PC-3 (cell line): ENCODE measurements around the gene CAMK1D.

ENCODE experiments used
- EZH2phosphoT487 ChIP-seq: fragments of 300-600 bp; sonication (generic); IDR thresholded peaks from 2 replicates; pipeline ENCODE4 v1.6.1; 2018; ENCODE audit warnings: mild to moderate bottlenecking, antibody characterized with exemption, low read length, borderline replicate concordance
- TF ChIP-seq, protein P1 (sequence below): fragments of 300-600 bp; sonication (generic); conservative IDR thresholded peaks from 2 replicates; pipeline ENCODE4 v1.5.1; 2017; ENCODE audit warnings: antibody characterized with exemption, low read depth, mild to moderate bottlenecking, low read length

DNA sequence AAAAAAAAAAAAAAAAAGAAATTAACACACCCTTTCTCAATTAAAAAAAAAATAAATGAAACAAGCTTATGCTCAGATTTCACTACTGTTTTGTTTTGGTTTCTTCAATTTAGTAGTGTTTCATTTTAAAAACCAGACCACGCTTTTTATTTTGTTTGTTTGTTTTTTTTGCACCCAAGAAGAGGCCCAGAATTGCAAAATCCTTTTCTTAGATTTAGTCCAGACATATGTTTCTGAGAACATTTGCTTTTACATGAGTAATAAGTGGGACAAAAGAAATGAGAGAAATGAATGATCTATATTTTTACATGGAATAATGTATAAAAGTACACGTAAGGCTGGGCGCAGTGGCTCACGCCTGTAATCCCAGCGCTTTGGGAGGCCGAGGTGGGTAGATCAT, 34.5 kb upstream of the CAMK1D start:
- TF ChIP-seq, protein P1, sequence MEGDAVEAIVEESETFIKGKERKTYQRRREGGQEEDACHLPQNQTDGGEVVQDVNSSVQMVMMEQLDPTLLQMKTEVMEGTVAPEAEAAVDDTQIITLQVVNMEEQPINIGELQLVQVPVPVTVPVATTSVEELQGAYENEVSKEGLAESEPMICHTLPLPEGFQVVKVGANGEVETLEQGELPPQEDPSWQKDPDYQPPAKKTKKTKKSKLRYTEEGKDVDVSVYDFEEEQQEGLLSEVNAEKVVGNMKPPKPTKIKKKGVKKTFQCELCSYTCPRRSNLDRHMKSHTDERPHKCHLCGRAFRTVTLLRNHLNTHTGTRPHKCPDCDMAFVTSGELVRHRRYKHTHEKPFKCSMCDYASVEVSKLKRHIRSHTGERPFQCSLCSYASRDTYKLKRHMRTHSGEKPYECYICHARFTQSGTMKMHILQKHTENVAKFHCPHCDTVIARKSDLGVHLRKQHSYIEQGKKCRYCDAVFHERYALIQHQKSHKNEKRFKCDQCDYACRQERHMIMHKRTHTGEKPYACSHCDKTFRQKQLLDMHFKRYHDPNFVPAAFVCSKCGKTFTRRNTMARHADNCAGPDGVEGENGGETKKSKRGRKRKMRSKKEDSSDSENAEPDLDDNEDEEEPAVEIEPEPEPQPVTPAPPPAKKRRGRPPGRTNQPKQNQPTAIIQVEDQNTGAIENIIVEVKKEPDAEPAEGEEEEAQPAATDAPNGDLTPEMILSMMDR: no peak
- TF ChIP-seq EZH2phosphoT487: no peak
